ENCODE data around the gene HMBS.

- TF ChIP-seq POLR2AphosphoS5 (IDR thresholded peaks at IDR 0.05; ENCODE audit: borderline replicate concordance, low read depth, low read length): no peak
- TF ChIP-seq EZH2 (IDR thresholded peaks at IDR 0.05): no peak
- TF ChIP-seq FOXP2 (optimal IDR thresholded peaks at IDR 0.05; ENCODE audit: control extremely low read depth, extremely low read length, insufficient read depth): no peak
Measured at GRCh38 chr11:119099711-119100110, 15.0 kb downstream of the HMBS start.
